GM10266 (cell line): ENCODE measurements around the gene MCF2L.

Source experiments
- DNase-seq: peaks from one replicate; pipeline ENCODE4 v3.0.0; 2012; ENCODE audit errors: extremely low spot score
- CTCF ChIP-seq: IDR thresholded peaks from 2 replicates; pipeline ENCODE4 v1.5.1; 2012; ENCODE audit warnings: mild to moderate bottlenecking, low read depth; ENCODE audit not compliant: control insufficient read depth, insufficient read depth; ENCODE audit errors: missing control alignments

The MCF2L gene

GRCh38 chr13:113088691-113089020 lies 119.6 kb downstream of the MCF2L start:
- no peak for DNase-seq
- no peak for TF ChIP-seq CTCF

- TF ChIP-seq CTCF = no peak
- DNase-seq = no peak
These were observed 120.8 kb downstream of the MCF2L start for GRCh38 chr13:113089693-113090414.

- TF ChIP-seq CTCF = no peak
- no peak for DNase-seq
These were observed 121.4 kb downstream of the MCF2L start for GRCh38 chr13:113090415-113090770.

GRCh38 chr13:113090806-113091205 lies 121.8 kb downstream of the MCF2L start:
- no peak for TF ChIP-seq CTCF
- DNase-seq = no peak

GRCh38 chr13:113091211-113091771 lies 122.3 kb downstream of the MCF2L start:
- no peak for DNase-seq
- TF ChIP-seq CTCF = no peak

GRCh38 chr13:113091891-113092775 lies 123.1 kb downstream of the MCF2L start:
- DNase-seq = no peak
- TF ChIP-seq CTCF = no peak

GRCh38 chr13:113092776-113093579 lies 124.0 kb downstream of the MCF2L start:
- no peak for DNase-seq
- no peak for TF ChIP-seq CTCF
